HG03354 (cell line): ENCODE results near the gene DHX40.
"Not testable (repeated sequence)": the region's sequence is repeated elsewhere in the genome, so short reads cannot be mapped to it uniquely, and the experiment has no call there.

Source experiments
- ATAC-seq: cut with Tn5 transposase; IDR thresholded peaks from one replicate; pipeline ENCODE4 v1.9.1; 2021; ENCODE audit warnings: mild to moderate bottlenecking; ENCODE audit not compliant: unreplicated experiment, poor library complexity, severe bottlenecking

DHX40 gene

GRCh38 chr17:59550703-59551102 lies 14.7 kb upstream of the DHX40 start:
- no peak for ATAC-seq

GRCh38 chr17:59558039-59558438 lies 7.4 kb upstream of the DHX40 start:
- ATAC-seq = no peak

- no peak for ATAC-seq
Measured at GRCh38 chr17:59558953-59559352, 6.5 kb upstream of the DHX40 start.

GRCh38 chr17:59561042-59561441 lies 4.4 kb upstream of the DHX40 start:
- no peak for ATAC-seq

GRCh38 chr17:59565959-59566324 lies 532 bp downstream of the DHX40 start:
- peak; percentile 65 for ATAC-seq

- not testable (repeated sequence) for ATAC-seq
Measured at GRCh38 chr17:59569151-59569550, 3.7 kb downstream of the DHX40 start.

GRCh38 chr17:59572301-59572924 lies 7.0 kb downstream of the DHX40 start:
- no peak for ATAC-seq

GRCh38 chr17:59584168-59584567 lies 18.8 kb downstream of the DHX40 start:
- ATAC-seq = not testable (repeated sequence)

GRCh38 chr17:59600169-59600568 lies 34.8 kb downstream of the DHX40 start:
- ATAC-seq = no peak

GRCh38 chr17:59601130-59601529 lies 35.7 kb downstream of the DHX40 start:
- ATAC-seq = no peak

GRCh38 chr17:59607061-59607460 lies 41.7 kb downstream of the DHX40 start:
- no peak for ATAC-seq

- no peak for ATAC-seq
Measured at GRCh38 chr17:59607817-59608403, 42.5 kb downstream of the DHX40 start.

GRCh38 chr17:59611503-59611902 lies 46.1 kb downstream of the DHX40 start:
- ATAC-seq = no peak

- no peak for ATAC-seq
Measured at GRCh38 chr17:59616253-59616920, 51.0 kb downstream of the DHX40 start.

- no peak for ATAC-seq
Measured at GRCh38 chr17:59617156-59617732, 51.8 kb downstream of the DHX40 start.

GRCh38 chr17:59619035-59619297 lies 53.6 kb downstream of the DHX40 start:
- no peak for ATAC-seq

- ATAC-seq = peak; percentile 83
Measured at GRCh38 chr17:59619298-59620063, 54.1 kb downstream of the DHX40 start, which contains the start of gene CLTC. TSS of gene CLTC (plus strand) at chr17:59619895. CDS start at chr17:59620132, 237 bp downstream.

- ATAC-seq = no peak
Measured at GRCh38 chr17:59620064-59620359, 54.6 kb downstream of the DHX40 start.

- ATAC-seq = no peak
Measured at GRCh38 chr17:59620518-59621259, 55.3 kb downstream of the DHX40 start.

- ATAC-seq = no peak
Measured at GRCh38 chr17:59621771-59622170, 56.4 kb downstream of the DHX40 start.
